ENCODE results near the gene GOT1. TPM values are rescaled to one million over a fixed set of nuclear protein-coding genes. Genes with fewer than 3 reads are reported as not detected.

GOT1 gene
- total and polyA plus RNA-seq, 10 donors, result 9.9 to 23.1 (median 15.5) TPM

DNA sequence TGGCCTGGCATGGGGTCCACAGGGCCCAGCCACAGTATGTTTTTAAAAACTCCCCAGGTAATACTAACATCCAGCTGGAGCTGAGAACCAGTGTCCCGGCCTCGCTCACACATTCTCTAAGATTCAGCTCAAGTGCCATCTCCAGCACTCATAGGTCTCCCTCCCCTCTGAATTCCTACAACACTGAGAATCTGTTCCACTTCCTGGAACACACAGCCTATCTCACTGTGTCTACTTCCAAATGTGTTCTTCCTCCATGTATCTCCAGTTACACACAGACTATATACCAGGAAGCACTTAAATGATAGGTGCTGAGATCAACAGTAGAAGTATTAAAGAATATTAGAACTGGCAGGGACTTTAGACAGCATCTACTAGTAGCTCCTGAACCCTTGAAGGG lies 10.7 kb downstream of the GOT1 start:
- intact Hi-C loops (cut with DNase I; ENCODE audit: low total_unique reads), result no loop called here
- Histone ChIP-seq H3K27me3 (replicated peaks in 1 of 7) (no peaks in the 10 kb centered on the region), H3K9me3 (no peaks in the 10 kb centered on the region), H3K4me1 (no peaks in the 10 kb centered on the region), H3K27ac (no peak overlapping the region), H3K36me3 (peaks cover 0 to 53% (median 20%) of the 10 kb centered on the region in 6 donors), H3K4me3 (no peak overlapping the region)
- no peak for DNase-seq
- no peak for TF ChIP-seq POLR2A (IDR thresholded peaks at IDR 0.05)
- TF ChIP-seq, protein P1, sequence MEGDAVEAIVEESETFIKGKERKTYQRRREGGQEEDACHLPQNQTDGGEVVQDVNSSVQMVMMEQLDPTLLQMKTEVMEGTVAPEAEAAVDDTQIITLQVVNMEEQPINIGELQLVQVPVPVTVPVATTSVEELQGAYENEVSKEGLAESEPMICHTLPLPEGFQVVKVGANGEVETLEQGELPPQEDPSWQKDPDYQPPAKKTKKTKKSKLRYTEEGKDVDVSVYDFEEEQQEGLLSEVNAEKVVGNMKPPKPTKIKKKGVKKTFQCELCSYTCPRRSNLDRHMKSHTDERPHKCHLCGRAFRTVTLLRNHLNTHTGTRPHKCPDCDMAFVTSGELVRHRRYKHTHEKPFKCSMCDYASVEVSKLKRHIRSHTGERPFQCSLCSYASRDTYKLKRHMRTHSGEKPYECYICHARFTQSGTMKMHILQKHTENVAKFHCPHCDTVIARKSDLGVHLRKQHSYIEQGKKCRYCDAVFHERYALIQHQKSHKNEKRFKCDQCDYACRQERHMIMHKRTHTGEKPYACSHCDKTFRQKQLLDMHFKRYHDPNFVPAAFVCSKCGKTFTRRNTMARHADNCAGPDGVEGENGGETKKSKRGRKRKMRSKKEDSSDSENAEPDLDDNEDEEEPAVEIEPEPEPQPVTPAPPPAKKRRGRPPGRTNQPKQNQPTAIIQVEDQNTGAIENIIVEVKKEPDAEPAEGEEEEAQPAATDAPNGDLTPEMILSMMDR (IDR thresholded peaks at IDR 0.05 in 8 of 11, conservative IDR thresholded peaks at IDR 0.05 in 3 of 11), result no peak
- TF ChIP-seq POLR2AphosphoS5 (IDR thresholded peaks at IDR 0.05), result no peak
- WGBS, 5 donors, result 94 to 100% (median 100%) methylated on average over 2 of the region's 2 CpGs

DNA sequence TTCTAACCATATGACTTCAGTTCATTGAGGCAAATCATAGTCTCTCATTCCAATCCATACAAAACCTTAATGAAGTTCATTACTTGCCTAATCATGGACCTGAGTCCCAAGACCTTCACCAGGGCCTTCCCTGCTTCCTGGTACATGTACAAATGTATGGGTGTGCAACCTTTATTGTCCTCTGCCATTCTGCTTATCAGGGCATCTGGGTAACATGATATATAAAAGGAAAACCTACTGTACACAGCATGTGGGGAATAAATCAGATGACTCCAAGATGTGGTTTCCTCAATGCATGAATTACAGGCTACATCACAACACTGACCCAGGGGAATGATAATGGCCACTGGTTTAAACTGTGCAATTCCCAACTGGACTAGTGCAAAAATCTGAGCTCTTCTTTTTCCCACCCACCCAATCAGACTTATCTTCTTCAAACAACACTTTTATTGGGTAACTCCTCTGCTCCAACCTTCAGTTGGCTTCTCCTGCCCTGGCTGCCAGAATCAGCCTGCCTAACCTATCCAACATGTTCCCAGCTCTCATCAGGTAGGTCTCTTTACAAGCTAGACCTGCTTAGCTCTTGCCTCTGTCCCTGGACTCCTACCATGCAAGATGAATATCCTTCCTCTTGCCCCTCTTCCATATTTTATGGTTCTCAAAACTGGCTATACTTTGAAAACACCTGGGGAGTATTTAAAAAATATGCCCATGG lies 11.4 kb downstream of the GOT1 start:
- no peak overlapping the region for H3K27ac ChIP-seq
- H3K27me3 ChIP-seq (replicated peaks in 1 of 7), result no peaks in the 10 kb centered on the region
- intact Hi-C loops (cut with DNase I; ENCODE audit: low total_unique reads), result no loop called here
- no peak overlapping the region for H3K4me3 ChIP-seq
- H3K36me3 ChIP-seq, result peaks cover 0 to 47% (median 20%) of the 10 kb centered on the region in 6 donors
- no peak for TF ChIP-seq POLR2A (IDR thresholded peaks at IDR 0.05)
- TF ChIP-seq POLR2AphosphoS5 (IDR thresholded peaks at IDR 0.05), result no peak
- TF ChIP-seq, protein P1 (IDR thresholded peaks at IDR 0.05 in 8 of 11, conservative IDR thresholded peaks at IDR 0.05 in 3 of 11), result no peak
- no peaks in the 10 kb centered on the region for H3K9me3 ChIP-seq
- DNase-seq, result no peak
- H3K4me1 ChIP-seq, result no peaks in the 10 kb centered on the region

DNA sequence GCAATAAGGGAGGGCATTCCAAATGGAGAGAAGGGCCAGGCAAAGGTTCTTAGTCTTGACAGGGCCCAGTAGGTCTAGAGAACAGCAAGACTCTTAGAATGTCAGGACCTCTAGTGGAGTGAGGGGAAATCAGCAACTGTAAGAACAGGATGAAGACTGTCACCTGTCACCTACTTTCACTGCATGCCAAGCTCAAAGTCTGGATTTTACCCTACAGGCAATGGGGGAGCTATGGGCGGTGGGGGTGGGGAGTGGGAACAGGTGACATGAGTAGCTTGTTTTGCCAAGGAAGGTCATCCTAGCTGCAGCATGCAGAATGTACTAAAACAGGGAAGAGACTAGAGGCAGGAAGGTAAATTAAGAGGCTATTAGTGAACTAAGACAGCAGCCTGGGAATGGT lies 18.3 kb downstream of the GOT1 start:
- no peak for DNase-seq
- peaks cover 0 to 45% (median 4%) of the 10 kb centered on the region in 6 donors for H3K36me3 ChIP-seq
- H3K4me3 ChIP-seq, result no peak overlapping the region
- intact Hi-C loops (cut with DNase I; ENCODE audit: low total_unique reads), result no loop called here
- H3K27ac ChIP-seq, result no peak overlapping the region
- no peaks in the 10 kb centered on the region for H3K4me1 ChIP-seq
- WGBS, 5 donors, result 90 to 100% (median 100%) methylated on average over 1 of the region's 1 CpG
- no peaks in the 10 kb centered on the region for H3K27me3 ChIP-seq (replicated peaks in 1 of 7)
- no peak for TF ChIP-seq POLR2A (IDR thresholded peaks at IDR 0.05)
- TF ChIP-seq, protein P1 (IDR thresholded peaks at IDR 0.05 in 8 of 11, conservative IDR thresholded peaks at IDR 0.05 in 3 of 11), result no peak
- H3K9me3 ChIP-seq, result no peaks in the 10 kb centered on the region

DNA sequence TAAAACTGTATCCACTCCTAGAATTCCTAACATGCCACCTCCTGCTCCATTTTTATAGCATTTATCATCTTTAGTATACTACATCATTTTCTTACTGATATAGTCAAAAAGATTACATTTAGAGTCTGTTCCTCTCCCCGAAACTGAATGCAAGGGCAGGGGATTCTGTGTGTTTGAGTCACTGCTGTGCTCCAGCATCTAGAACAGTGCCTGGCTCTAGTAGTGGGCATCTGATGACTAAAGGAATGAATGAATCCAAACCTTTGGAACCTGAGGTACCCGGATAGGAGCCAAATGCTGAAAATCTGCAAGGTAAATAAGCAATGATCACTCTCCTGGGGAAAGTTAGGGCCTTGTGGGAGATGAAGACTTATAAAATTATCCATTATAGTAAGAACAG lies 18.9 kb downstream of the GOT1 start:
- no peak overlapping the region for H3K27ac ChIP-seq
- H3K36me3 ChIP-seq, result peaks cover 0 to 51% (median 7%) of the 10 kb centered on the region in 6 donors
- intact Hi-C loops (cut with DNase I; ENCODE audit: low total_unique reads), result no loop called here
- no peak for TF ChIP-seq POLR2AphosphoS5 (IDR thresholded peaks at IDR 0.05)
- no peak for TF ChIP-seq POLR2A (IDR thresholded peaks at IDR 0.05)
- TF ChIP-seq, protein P1 (IDR thresholded peaks at IDR 0.05 in 8 of 11, conservative IDR thresholded peaks at IDR 0.05 in 3 of 11), result no peak
- no peaks in the 10 kb centered on the region for H3K9me3 ChIP-seq
- no peak for DNase-seq
- no peaks in the 10 kb centered on the region for H3K27me3 ChIP-seq (replicated peaks in 1 of 7)
- H3K4me1 ChIP-seq, result no peaks in the 10 kb centered on the region
- 96 to 99% (median 98%) methylated on average over 2 of the region's 2 CpGs for WGBS, 5 donors
- no peak overlapping the region for H3K4me3 ChIP-seq
